HG03460 (cell line): ENCODE measurements around the gene CHRNA1.
"Not testable (repeated sequence)": the region's sequence is repeated elsewhere in the genome, so short reads cannot be mapped to it uniquely, and the experiment has no call there.

Experiments used
- ATAC-seq: cut with Tn5 transposase; IDR thresholded peaks from one replicate; pipeline ENCODE4 v1.9.1; 2021; ENCODE audit not compliant: unreplicated experiment

Gene CHRNA1

DNA sequence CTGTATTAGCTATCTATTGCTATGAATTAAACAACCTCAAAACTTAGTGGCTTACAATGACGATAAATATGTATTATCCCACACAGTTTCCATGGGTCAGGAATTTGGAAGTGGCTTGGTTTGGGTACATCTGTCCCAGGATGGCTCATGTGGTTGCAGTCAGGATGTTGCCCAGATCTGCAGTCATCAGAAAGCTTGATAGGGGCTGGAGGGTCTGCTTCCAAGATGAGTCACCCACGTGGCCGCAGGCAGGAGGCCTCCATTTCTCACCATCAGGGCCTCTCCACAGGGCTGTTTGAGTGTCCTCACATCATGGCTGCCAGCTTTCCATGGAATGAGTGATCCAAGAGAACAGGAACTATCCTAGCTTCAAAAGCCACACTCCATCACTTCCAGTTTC lies 46.4 kb downstream of the CHRNA1 start:
- ATAC-seq, result no peak

DNA sequence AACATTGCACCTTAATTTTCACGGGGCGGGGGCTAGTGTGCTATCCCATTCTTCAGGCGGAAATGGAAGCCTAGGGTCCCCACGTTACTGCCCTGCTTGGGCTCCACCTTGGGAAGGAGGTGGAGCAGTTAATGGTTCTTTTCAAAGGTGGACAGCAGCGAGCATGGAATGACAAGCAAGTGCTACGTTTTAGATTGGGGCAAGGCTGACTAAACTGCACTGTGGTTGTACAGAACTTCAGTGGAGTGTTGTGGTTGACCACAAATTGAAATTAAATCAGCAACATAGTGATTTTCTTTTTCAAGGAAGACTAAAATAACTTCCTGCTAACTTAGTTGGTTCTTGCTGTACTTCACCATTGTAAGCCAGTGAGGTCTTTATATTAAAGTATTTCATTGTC lies 47.0 kb downstream of the CHRNA1 start:
- no peak for ATAC-seq

DNA sequence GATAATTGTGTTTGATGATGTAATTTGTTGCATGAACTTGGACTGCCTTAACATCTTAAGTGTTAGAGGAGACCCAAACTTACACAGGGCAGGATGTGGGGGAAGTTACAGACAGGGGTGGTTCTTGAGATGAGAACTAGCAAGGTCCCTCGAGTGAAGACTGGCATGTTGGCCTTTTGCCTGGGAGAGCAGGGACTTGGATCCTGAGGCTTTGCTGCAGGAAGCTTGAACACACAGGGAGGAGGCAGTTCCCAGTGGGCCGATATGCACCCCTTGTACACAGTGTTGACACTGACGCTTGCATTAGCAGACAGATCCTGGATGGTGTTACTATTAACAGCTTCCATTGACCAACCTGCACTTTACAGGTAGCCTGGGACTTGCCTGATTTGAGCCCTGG lies 47.5 kb downstream of the CHRNA1 start:
- no peak for ATAC-seq

DNA sequence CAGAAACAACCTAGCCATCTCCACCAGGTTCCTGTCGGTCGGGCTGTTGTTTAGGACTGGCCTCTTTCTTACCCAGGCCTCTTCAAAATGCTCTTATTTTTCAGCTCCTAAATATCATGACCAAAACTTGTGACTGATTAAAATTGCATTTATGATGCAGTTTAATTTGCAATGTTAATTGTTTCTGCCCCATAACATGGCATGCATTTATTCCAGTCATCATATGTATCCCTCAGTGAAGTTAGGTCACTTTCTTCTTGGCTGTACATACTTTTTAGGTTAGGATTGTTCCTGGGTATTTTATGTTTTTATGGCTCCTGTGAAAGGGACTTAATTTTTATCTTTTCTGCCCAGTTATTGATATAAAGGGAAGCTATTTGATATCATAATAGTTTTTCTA lies 50.6 kb downstream of the CHRNA1 start:
- ATAC-seq, result no peak

DNA sequence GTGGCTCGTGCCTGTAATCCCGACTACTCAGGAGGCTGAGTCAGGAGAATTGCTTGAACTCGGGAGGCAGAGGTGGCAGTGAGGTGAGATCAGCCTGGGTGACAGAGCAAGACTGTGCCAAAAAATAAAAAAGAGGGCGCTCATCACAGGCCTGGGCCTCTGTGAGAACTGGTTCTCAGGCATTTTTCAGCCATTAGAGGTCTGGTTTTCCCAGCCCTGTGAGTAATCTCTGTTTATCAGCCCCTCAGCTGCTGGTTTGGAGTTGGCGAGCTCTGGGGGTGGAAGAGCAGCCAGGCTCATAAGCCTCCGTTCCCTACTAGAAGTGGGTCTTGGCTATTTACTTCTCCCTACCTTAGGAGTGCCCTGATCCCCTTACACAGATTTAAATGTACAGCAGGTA lies 53.1 kb downstream of the CHRNA1 start:
- no peak for ATAC-seq

DNA sequence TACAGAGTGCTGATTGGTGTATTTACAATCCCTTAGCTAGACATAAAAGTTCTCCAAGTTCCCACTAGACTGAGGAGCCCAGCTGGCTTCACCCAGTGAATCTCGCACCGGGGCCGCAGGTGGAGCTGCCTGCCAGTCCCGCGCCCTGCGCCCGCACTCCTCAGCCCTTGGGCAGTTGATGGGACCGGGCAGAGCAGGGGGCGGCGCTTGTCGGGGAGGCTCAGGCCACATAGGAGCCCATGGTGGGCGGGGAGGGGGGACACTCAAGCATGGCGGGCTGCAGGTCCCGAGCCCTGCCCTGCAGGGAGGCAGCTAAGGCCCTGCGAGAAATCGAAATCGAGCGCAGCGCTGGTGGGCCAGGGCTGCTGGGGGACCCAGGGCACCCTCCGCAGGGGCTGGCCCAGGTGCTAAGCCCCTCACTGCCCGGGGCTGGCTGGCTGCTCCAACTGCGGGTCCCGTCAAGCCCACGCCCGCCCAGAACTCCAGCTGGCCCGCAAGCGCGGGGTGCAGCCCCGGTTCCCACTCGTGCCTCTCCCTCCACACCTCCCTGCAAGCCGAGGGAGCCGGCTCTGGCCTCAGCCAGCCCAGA lies 54.8 kb downstream of the CHRNA1 start:
- not testable (repeated sequence) for ATAC-seq

DNA sequence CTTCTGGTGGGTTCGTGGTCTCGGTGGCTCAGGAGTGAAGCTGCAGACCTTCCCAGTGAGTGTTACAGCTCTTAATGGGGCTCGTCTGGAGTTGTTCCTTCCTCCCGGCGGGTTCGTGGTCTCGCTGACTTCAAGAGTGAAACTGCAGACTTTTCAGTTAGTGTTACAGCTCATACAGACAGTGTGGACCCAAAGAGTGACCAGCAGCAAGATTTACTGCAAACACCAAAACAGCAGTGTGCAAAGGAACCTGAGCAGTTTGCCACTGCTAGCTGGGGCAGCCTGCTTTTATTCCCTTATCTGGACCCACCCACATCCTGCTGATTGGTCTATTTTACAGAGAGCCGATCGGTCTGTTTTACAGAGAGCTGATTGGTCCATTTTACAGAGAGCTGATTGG lies 55.6 kb downstream of the CHRNA1 start:
- no peak for ATAC-seq

DNA sequence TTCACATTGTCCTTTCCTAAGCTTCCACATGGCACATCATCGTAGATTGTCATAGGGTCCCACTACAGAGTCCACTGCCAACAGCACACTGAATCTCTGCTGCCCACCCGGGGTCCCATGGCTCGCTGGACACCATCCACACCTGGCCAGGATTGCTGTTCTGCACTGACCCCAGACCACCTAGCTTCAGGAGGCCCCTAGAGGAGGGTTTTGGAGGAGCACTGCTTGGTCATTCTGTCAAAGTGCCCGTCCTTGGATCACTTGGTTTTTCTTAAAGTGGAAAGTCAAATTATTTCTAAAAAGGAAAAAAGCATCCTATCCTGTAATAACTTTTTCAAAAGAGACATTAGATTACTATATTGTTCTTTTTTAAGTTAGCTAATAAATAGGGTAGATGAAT lies 59.0 kb downstream of the CHRNA1 start:
- no peak for ATAC-seq

DNA sequence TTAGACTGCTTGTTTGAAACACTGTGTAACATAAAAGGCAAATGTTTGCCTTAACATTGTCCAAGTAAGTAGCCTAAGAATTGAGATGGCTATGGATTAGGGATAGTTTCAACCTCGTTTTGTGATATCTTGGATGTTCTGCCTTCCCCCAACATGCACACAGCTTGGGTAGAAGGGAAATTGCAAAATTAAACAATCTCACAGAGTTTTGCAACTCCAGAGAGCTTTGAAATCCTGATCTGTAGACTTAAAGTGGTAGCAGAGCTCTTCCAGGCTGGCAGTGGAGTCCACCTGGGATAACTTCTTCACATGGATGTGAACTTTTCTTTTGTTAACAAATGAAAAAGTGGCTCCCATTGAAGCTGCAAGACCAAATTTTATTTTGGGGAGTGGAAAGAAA lies 59.6 kb downstream of the CHRNA1 start:
- no peak for ATAC-seq

DNA sequence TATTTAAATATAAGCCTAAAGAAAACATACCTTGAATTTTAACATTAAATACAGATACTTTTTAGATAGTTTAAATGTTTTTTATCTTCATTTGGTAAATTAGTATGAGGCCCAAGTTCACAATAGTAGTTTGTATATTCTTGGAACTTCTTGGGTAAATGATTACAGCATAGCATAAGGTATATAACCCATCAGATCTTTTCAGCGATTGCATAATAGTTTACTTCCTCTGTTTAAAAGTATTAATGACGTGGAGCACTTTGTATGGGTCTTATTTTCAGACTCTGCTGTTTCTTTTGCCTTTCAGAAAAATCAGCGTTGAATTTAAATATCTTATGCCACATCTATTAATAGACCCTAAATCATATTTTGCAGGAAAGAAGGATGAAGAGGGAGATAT lies 60.2 kb downstream of the CHRNA1 start:
- ATAC-seq, result no peak

DNA sequence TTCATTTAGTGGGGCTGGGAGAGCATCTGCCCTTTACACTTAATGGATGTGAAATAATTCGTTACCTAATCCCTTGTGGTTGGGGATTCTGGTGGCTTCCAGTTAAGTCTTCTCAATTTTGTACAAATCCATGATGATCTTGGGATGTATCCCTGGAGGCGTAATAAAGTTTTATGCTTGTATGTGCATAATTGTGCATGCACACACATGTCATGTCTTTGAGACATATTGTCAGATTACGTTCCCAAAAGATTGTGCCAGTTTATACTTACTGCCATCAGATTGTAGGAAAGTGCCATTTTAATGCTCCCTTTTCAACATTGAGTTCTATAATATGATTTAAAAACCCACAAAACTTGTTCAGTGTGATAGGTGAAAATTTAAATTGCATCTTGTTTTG lies 60.8 kb downstream of the CHRNA1 start:
- ATAC-seq, result no peak

DNA sequence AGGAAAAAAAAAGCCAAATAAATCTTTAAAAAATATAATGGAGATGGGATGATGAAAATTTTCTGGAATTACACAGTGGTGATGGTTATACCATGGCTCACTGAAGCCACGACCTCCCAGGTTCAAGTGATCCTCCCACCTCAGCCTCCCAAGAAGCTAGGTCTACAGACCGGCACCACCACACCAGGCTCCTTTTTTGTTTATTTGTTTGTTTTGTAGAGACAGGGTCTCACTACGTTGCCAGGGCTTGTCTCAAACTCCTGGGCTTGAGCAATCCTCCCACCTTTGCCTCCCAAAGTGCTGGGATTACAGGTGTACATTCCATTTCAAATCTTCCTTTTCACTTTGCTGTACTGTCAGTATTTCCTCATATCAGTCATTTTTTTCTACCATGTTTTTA lies 61.7 kb downstream of the CHRNA1 start:
- ATAC-seq, result no peak

DNA sequence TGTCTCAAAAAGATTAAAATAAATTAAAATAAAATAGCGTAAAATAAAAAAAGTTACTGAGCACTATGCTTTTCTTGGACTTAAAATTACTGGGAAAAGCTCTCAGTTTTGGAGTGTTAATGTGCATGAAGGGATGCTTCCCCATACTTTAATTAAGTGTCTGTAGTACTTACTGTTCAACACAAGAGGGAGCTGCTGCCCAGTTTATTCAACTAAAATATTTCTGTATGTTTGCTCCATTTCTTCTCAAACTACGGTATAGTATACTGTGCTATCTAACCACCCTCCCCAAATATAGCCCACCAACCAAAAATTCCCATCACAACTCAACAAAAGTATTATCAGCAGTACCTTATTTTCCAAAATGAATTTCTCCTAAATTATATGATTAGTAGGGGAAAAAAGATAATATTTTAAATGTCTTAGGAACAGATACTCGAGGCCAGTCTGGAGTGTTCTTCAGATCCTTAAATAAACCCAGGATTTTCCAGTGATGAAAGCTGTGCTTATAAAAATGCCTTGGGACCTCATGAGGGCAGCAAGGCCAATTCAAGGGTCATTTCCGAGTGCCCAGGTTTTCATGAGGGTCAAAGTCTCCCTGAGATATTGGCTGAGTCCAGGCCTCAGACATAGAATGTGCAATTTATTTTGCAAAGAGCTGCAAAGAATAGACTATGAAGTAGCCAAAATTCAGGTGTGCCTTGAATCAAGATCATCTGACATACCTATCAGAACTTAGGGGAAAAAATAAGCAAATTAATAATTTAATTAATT lies 64.1 kb downstream of the CHRNA1 start:
- no peak for ATAC-seq
